ENCODE measurements around the gene NME2. TPM values are rescaled to one million over a fixed set of nuclear protein-coding genes. Genes with fewer than 3 reads are reported as not detected.
"Not testable (repeated sequence)": the region's sequence is repeated elsewhere in the genome, so short reads cannot be mapped to it uniquely, and the experiment has no call there.

NME2 gene
- total RNA-seq, 4 donors from 2014 or later, result 338 to 534 (median 488) TPM

DNA sequence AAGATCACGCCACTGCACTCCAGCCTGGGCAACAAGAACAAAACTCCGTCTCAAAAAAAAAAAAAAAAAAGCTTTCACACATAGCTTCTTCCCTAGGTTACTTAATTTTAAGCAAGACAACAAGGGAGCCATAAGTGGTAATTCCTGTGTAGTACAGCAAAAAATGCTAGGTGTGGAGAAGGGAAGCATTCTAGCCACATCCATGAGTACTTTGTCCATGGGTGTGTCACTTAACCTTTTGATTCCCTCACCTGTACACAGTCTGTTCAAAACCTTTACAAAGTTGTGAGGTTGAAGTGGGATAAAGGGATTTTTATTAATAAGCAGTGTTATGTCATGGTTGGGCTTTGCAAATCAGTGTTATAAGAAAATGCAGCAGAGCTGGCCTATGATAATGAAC is 4.5 kb downstream of the NME2 start:
- DNase-seq (ENCODE audit: low spot score in 2 of 2), result no peak
- intact Hi-C loops (cut with DNase I; ENCODE audit: low total_unique reads), result no loop called here
- 80 to 90% methylated on average over 2 of the region's 2 CpGs for WGBS, 2 donors
- no peak for TF ChIP-seq POLR2A (IDR thresholded peaks at IDR 0.05)
- TF ChIP-seq, protein P1, sequence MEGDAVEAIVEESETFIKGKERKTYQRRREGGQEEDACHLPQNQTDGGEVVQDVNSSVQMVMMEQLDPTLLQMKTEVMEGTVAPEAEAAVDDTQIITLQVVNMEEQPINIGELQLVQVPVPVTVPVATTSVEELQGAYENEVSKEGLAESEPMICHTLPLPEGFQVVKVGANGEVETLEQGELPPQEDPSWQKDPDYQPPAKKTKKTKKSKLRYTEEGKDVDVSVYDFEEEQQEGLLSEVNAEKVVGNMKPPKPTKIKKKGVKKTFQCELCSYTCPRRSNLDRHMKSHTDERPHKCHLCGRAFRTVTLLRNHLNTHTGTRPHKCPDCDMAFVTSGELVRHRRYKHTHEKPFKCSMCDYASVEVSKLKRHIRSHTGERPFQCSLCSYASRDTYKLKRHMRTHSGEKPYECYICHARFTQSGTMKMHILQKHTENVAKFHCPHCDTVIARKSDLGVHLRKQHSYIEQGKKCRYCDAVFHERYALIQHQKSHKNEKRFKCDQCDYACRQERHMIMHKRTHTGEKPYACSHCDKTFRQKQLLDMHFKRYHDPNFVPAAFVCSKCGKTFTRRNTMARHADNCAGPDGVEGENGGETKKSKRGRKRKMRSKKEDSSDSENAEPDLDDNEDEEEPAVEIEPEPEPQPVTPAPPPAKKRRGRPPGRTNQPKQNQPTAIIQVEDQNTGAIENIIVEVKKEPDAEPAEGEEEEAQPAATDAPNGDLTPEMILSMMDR (IDR thresholded peaks at IDR 0.05), result no peak
- no peak overlapping the region for H3K4me3 ChIP-seq (ENCODE audit: low read depth, poor library complexity, severe bottlenecking)

DNA sequence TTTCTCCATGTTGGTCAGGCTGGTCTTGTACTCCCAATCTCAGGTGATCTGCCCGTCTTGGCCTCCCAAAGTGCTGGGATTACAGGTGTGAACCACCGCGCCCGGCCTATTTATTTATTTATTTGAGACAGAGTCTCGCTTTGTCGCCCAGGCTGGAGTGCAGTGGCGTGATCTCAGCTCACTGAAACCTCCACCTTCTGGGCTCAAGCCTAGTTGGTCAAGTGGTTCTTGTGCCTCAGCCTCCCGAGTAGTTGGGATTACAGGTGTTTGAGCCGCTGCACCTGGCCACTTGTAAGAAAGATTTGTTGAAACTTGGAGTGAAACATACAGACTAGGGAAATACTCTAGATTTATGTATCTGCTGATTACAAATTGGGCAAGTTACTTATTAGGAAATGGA is 5.8 kb downstream of the NME2 start:
- WGBS, 2 donors, result 82 to 93% methylated on average over 9 of the region's 9 CpGs
- DNase-seq (ENCODE audit: low spot score in 2 of 2); intact Hi-C loops (cut with DNase I; ENCODE audit: low total_unique reads); H3K4me3 ChIP-seq (ENCODE audit: low read depth, poor library complexity, severe bottlenecking): not testable (repeated sequence)

DNA sequence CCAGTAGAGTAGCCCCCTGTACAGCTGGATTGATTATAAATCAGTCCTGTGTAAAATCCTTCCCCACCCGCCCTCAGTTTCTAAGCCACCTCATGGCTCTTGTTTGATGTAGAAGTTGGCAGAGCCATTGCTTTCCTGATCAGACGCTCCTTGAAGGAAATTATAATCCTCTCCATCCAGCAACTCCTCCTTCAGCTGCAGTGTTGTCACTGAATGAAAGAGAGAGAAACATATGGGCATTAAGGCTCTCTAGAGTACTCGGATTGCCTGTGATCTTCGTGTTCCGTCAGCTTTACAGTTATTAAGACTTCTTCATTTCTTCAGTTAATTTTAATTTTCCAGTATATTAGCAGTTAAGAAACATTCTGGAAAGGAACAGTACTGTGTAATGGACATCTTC is 14.3 kb downstream of the NME2 start:
- intact Hi-C loops (cut with DNase I; ENCODE audit: low total_unique reads), result no loop called here
- DNase-seq (ENCODE audit: low spot score in 2 of 2), result no peak
- WGBS, 2 donors, result 74 to 75% methylated on average over 5 of the region's 5 CpGs
- H3K4me3 ChIP-seq (ENCODE audit: low read depth, poor library complexity, severe bottlenecking), result no peak overlapping the region
- TF ChIP-seq POLR2A (IDR thresholded peaks at IDR 0.05), result no peak
- TF ChIP-seq, protein P1 (IDR thresholded peaks at IDR 0.05), result no peak

DNA sequence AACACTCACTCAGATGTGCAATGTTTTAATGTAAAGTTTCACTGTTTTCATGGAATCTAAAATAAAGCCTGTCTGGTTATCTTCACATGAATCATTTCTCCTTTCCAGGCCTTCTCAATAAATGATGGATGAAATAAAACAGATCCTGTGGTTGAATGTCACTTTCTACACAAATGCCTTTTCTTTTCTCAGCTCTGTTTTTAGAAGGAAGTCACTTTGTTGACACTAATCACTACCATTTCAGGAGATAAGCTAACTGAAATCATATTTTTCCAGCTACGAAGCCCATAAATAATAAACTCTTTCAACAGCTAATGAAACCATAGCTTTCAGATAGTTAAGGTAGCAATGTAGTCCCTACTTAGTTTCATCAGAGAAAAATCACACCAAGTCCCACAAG is 17.9 kb downstream of the NME2 start:
- intact Hi-C loops (cut with DNase I; ENCODE audit: low total_unique reads), result no loop called here
- 78 to 91% methylated on average over 1 of the region's 1 CpG for WGBS, 2 donors

DNA sequence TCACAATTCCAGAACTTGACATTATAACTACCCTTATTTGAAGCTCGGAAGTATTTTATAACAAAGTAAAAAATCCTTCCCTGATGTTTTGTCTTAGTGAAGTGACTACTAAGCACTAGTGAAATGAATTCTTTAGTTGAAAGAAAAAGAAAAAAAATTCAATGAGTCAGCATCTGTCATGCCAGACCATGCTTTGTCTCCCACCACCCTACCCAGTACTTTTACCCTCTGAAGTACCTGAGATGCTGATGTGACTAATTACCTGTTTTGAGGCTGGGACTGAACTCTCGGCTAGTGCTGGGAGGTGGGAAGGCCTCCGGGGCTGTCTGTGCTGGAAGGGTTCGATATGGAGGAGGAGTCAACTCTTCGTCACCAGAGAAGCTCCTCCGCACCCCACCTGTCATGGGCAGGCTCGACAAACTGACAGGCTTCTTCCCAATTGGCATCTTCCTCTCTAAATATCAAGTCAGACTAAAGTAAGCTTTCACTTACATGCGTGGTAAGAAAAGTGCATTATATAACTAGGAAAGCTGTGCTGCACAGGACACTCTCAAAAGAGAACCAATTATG is 19.6 kb downstream of the NME2 start:
- TF ChIP-seq POLR2A (IDR thresholded peaks at IDR 0.05), result no peak
- TF ChIP-seq, protein P1 (IDR thresholded peaks at IDR 0.05), result no peak
- intact Hi-C loops (cut with DNase I; ENCODE audit: low total_unique reads), result no loop called here
- 93 to 95% methylated on average over 8 of the region's 8 CpGs for WGBS, 2 donors
- no peak overlapping the region for H3K4me3 ChIP-seq (ENCODE audit: low read depth, poor library complexity, severe bottlenecking)
- no peak for DNase-seq (ENCODE audit: low spot score in 2 of 2)

More for the DNA sequence above, 17.9 kb downstream of the NME2 start:
- H3K4me3 ChIP-seq (ENCODE audit: low read depth, poor library complexity, severe bottlenecking), result no peak overlapping the region
- TF ChIP-seq POLR2A (IDR thresholded peaks at IDR 0.05), result no peak
- TF ChIP-seq, protein P1 (IDR thresholded peaks at IDR 0.05), result no peak
- no peak for DNase-seq (ENCODE audit: low spot score in 2 of 2)

DNA sequence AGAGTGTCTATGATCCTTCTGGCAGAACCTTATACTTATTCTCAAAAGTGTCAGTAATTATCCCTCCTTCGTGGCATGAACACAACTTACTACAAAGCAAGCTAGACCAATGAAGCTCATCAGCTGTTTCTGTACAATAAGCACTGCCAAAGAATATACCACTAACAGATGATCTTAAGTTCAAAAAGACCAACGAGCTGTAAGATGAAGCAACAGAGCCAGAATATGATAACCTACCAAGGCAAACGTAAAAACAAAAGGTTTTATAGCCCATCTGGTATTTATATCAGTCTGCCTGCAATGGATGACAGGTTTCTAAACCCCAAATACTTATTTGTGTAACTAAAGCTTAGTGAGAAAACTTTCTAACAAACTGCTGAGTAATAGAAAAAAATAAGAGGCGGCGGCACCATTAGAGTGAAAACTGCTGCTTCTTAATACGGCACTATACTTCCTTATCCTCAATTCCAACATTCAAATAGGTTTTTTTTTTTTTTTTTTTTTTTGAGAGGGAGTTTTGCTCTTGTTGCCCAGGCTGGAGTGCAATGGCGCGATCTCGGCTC is 22.1 kb downstream of the NME2 start:
- no peak for DNase-seq (ENCODE audit: low spot score in 2 of 2)
- 79 to 80% methylated on average over 9 of the region's 9 CpGs for WGBS, 2 donors
- no peak for TF ChIP-seq POLR2A (IDR thresholded peaks at IDR 0.05)
- TF ChIP-seq, protein P1 (IDR thresholded peaks at IDR 0.05), result no peak
- intact Hi-C loops (cut with DNase I; ENCODE audit: low total_unique reads), result no loop called here
- no peak overlapping the region for H3K4me3 ChIP-seq (ENCODE audit: low read depth, poor library complexity, severe bottlenecking)

Data from lower leg skin (tissue), 4 donors.